HG03060 (cell line): ENCODE results near the gene NELL2.
"Not testable (repeated sequence)": the region's sequence is repeated elsewhere in the genome, so short reads cannot be mapped to it uniquely, and the experiment has no call there.

Source experiments
- ATAC-seq: cut with Tn5 transposase; IDR thresholded peaks from one replicate; pipeline ENCODE4 v1.9.1; 2021; ENCODE audit warnings: low read depth, moderate number of reproducible peaks; ENCODE audit not compliant: unreplicated experiment

The NELL2 gene

GRCh38 chr12:44780221-44780790, 95.8 kb downstream of the NELL2 start:
- no peak for ATAC-seq

- no peak for ATAC-seq
These were observed 96.3 kb downstream of the NELL2 start for GRCh38 chr12:44779766-44780165.

- no peak for ATAC-seq
These were observed 97.3 kb downstream of the NELL2 start for GRCh38 chr12:44778863-44779262.

GRCh38 chr12:44777044-44777443, 99.1 kb downstream of the NELL2 start:
- no peak for ATAC-seq

- no peak for ATAC-seq
These were observed 100.2 kb downstream of the NELL2 start for GRCh38 chr12:44775901-44776300.

GRCh38 chr12:44774815-44775411, 101.2 kb downstream of the NELL2 start:
- ATAC-seq: no peak

GRCh38 chr12:44771485-44772021, 104.6 kb downstream of the NELL2 start:
- no peak for ATAC-seq

GRCh38 chr12:44765796-44766195, 110.3 kb downstream of the NELL2 start:
- no peak for ATAC-seq

GRCh38 chr12:44763021-44763420, 113.1 kb downstream of the NELL2 start:
- ATAC-seq: no peak

GRCh38 chr12:44759289-44759688, 116.8 kb downstream of the NELL2 start:
- no peak for ATAC-seq

GRCh38 chr12:44750468-44750867, 125.6 kb downstream of the NELL2 start:
- no peak for ATAC-seq

- no peak for ATAC-seq
These were observed 126.5 kb downstream of the NELL2 start for GRCh38 chr12:44749566-44749965.

GRCh38 chr12:44748950-44749468, 127.1 kb downstream of the NELL2 start:
- ATAC-seq: no peak

- ATAC-seq: not testable (repeated sequence)
These were observed 134.7 kb downstream of the NELL2 start for GRCh38 chr12:44741292-44741980.

- no peak for ATAC-seq
These were observed 138.1 kb downstream of the NELL2 start for GRCh38 chr12:44738051-44738450.

GRCh38 chr12:44728566-44728965, 147.5 kb downstream of the NELL2 start:
- ATAC-seq: no peak

- ATAC-seq: no peak
These were observed 155.8 kb downstream of the NELL2 start for GRCh38 chr12:44720265-44720664.

- ATAC-seq: no peak
These were observed 158.5 kb downstream of the NELL2 start for GRCh38 chr12:44717612-44718011.

- ATAC-seq: no peak
These were observed 159.4 kb downstream of the NELL2 start for GRCh38 chr12:44716711-44717110.

GRCh38 chr12:44711736-44712135, 164.4 kb downstream of the NELL2 start:
- no peak for ATAC-seq

GRCh38 chr12:44709166-44709565, 166.9 kb downstream of the NELL2 start:
- no peak for ATAC-seq

- ATAC-seq: no peak
These were observed 167.9 kb downstream of the NELL2 start for GRCh38 chr12:44708218-44708617.
